Small intestine (tissue), 7 donors: ENCODE data around the gene EHD4. TPM values are rescaled to one million over a fixed set of nuclear protein-coding genes. Genes with fewer than 3 reads are reported as not detected.

Source experiments
- DNase-seq, 2 donors: peaks; one replicate each; pipeline versions ENCODE4 v3.0.0 to v3.0.0-alpha.2; 2013
- FAIRE-seq: peaks from 2 replicates; lab custom pipeline; 2012; peaks lifted over from hg19 to GRCh38; lab: Jason Lieb, UNC
- H3K27ac ChIP-seq, 3 donors: one replicate each; pipeline ENCODE4 v1.5.1; 2013; ENCODE audit warnings: low read length in 2 of 3, mild to moderate bottlenecking in 2 of 3, control low read depth in 1 of 3, inconsistent platforms in 1 of 3, low read depth in 1 of 3, moderate library complexity in 1 of 3
- H3K27me3 ChIP-seq, 3 donors: one replicate each; pipeline ENCODE4 v1.6.1; 2013; ENCODE audit warnings: low read length in 3 of 3, inconsistent platforms in 1 of 3; ENCODE audit not compliant: control insufficient read depth in 3 of 3, insufficient read depth in 3 of 3
- H3K36me3 ChIP-seq, 3 donors: one replicate each; pipeline ENCODE4 v1.6.1; 2013; ENCODE audit warnings: low read length in 3 of 3, inconsistent platforms in 1 of 3, low read depth in 1 of 3, mild to moderate bottlenecking in 1 of 3, moderate library complexity in 1 of 3; ENCODE audit not compliant: control insufficient read depth in 3 of 3, insufficient read depth in 2 of 3
- H3K4me1 ChIP-seq, 3 donors: one replicate each; pipeline ENCODE4 v1.6.1; 2013; ENCODE audit warnings: low read length in 2 of 3, inconsistent platforms in 1 of 3, low read depth in 1 of 3, mild to moderate bottlenecking in 1 of 3, moderate library complexity in 1 of 3; ENCODE audit not compliant: control insufficient read depth in 3 of 3, insufficient read depth in 2 of 3
- H3K4me3 ChIP-seq, 3 donors: one replicate each; pipeline ENCODE4 v1.5.1; 2013; ENCODE audit warnings: low read length in 3 of 3, control low read depth in 1 of 3, inconsistent platforms in 1 of 3, low read depth in 1 of 3, mild to moderate bottlenecking in 1 of 3, moderate library complexity in 1 of 3
- H3K9me3 ChIP-seq, 2 donors: one replicate each; pipeline ENCODE4 v1.6.1; 2013; ENCODE audit warnings: low read depth in 1 of 2, low read length in 1 of 2; ENCODE audit not compliant: control insufficient read depth in 2 of 2, insufficient read depth in 1 of 2
- WGBS, 3 donors: extraction: QIAGEN DNeasy Blood & Tissue Kit; methylation state at CpG; one replicate each; pipeline ENCODE4 v1.1.7; 2013; 5-methylcytosine and 5-hydroxymethylcytosine counted together
- polyA plus RNA-seq, 4 donors: library from polyadenylated mRNA; stranded (reverse) in 3 of 4; unstranded in 1 of 4; fragments of 200-250 nt in 3 of 4; fragments of 120-200 nt in 1 of 4; gene quantifications; one replicate each; pipeline versions ENCODE4 v1.2.1 to v1.2.3, GENCODE V29; 2013
- donor health status: healthy with polysubstance abuse.
- donor health status: control.
- donor health status: control.
- donor health status: Bipolar disorder and iron deficiency.
- donor health status: healthy.

EHD4 gene
- polyA plus RNA-seq, 4 donors: 9.4 to 14.1 (median 11.5) TPM

GRCh38 chr15:41952013-41952563 lies 20.3 kb downstream of the EHD4 start:
- Histone ChIP-seq H3K36me3 (peaks cover 3 to 44% (median 8%) of the 10 kb centered on the region in 3 donors), H3K27ac (no peak overlapping the region), H3K4me1 (peaks cover 0 to 21% (median 0%) of the 10 kb centered on the region in 3 donors), H3K4me3 (no peak overlapping the region), H3K9me3 (no peaks in the 10 kb centered on the region), H3K27me3 (no peaks in the 10 kb centered on the region)
- 89 to 92% (median 91%) methylated on average over 12 of the region's 12 CpGs for WGBS, 3 donors
- FAIRE-seq: no peak
- DNase-seq: no peak

- peaks cover 0 to 17% (median 0%) of the 10 kb centered on the region in 3 donors for H3K4me1 ChIP-seq
- H3K27ac ChIP-seq: no peak overlapping the region
- H3K4me3 ChIP-seq: no peak overlapping the region
- no peaks in the 10 kb centered on the region for H3K27me3 ChIP-seq
- H3K36me3 ChIP-seq: peaks cover 3 to 46% (median 8%) of the 10 kb centered on the region in 3 donors
- FAIRE-seq (no peak), DNase-seq (no peak)
- H3K9me3 ChIP-seq: no peaks in the 10 kb centered on the region
- WGBS, 3 donors: 50 to 65% (median 55%) methylated on average over 2 of the region's 2 CpGs
Measured at GRCh38 chr15:41951571-41951970, 20.8 kb downstream of the EHD4 start.

DNA sequence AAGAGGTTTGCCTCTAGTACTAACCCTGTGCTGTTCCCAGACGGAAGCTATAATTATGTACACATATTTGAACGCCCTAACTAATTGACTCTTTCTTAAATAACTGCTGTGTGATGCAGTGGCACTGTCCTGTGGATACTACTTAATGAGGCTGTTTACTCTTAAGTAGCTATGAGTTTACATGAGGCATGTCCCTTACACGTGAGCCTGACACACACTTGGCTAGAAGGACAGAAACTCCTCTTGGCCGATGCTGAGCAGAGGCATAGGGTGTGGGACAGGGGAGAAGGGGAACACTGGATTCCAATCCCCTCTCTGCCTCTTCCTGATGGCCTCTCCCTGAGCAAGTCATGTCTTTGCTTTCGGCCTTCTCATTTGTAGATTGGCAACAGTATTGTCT lies 21.9 kb downstream of the EHD4 start:
- Histone ChIP-seq H3K9me3 (no peaks in the 10 kb centered on the region), H3K27ac (no peak overlapping the region), H3K4me1 (peaks cover 0 to 8% (median 0%) of the 10 kb centered on the region in 3 donors), H3K36me3 (peaks cover 3 to 51% (median 5%) of the 10 kb centered on the region in 3 donors), H3K4me3 (no peak overlapping the region), H3K27me3 (no peaks in the 10 kb centered on the region)
- FAIRE-seq (no peak), DNase-seq (no peak)
- 70 to 89% (median 76%) methylated on average over 5 of the region's 5 CpGs for WGBS, 3 donors

DNA sequence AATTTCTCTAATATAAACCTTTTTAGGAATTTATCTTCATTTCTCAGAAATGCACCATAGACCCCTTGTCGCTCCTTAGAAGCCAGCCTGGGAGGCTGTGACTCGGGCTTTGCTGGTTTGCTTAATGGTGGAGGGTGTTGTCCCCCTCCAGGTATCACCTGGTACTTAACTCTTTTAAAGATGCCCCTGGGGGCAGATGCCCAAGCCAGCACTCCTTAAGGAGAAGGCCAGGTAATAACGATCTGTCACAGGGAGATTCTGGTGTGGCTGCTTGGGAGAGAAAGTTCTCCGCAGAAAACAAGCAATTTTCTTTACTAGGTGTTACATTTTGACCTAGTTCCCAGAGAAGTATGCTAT lies 22.3 kb downstream of the EHD4 start:
- WGBS, 3 donors: 87 to 91% (median 88%) methylated on average over 4 of the region's 4 CpGs
- Histone ChIP-seq H3K27me3 (no peaks in the 10 kb centered on the region), H3K4me3 (no peak overlapping the region), H3K9me3 (no peaks in the 10 kb centered on the region), H3K36me3 (peaks cover 3 to 52% (median 5%) of the 10 kb centered on the region in 3 donors), H3K4me1 (peaks cover 0 to 8% (median 0%) of the 10 kb centered on the region in 3 donors), H3K27ac (peak overlapping the region in 1 of 3 donors; percentile 19)
- no peak for FAIRE-seq
- DNase-seq: no peak

GRCh38 chr15:41949401-41950126 lies 22.8 kb downstream of the EHD4 start:
- FAIRE-seq: no peak
- H3K27me3 ChIP-seq: no peaks in the 10 kb centered on the region
- H3K27ac ChIP-seq: no peak overlapping the region
- H3K9me3 ChIP-seq: no peaks in the 10 kb centered on the region
- H3K4me3 ChIP-seq: no peak overlapping the region
- H3K36me3 ChIP-seq: peaks cover 3 to 52% (median 5%) of the 10 kb centered on the region in 3 donors
- H3K4me1 ChIP-seq: peaks cover 0 to 8% (median 0%) of the 10 kb centered on the region in 3 donors
- DNase-seq: no peak
- 83 to 85% (median 84%) methylated on average over 5 of the region's 5 CpGs for WGBS, 3 donors

DNA sequence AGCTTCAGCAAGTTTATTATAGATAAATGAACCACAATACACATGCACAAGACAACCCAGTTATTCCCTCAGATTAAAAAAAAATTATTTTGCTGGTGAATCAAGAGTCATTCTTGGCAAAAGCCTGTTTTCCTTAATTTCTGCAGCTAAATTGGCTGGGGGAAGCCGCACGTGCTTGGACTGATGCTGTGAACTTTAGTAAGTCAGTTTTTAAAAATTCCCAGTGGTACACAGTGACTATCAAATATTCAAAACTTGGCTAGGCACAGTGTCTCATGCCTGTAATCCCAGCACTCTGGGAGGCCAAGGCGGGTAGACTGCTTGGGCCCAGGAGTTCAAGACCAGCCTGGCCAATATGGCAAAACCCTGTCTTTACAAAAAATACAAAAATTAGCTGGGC lies 23.9 kb downstream of the EHD4 start:
- Histone ChIP-seq H3K4me3 (no peak overlapping the region), H3K4me1 (peaks cover 0 to 8% (median 0%) of the 10 kb centered on the region in 3 donors), H3K36me3 (peaks cover 3 to 56% (median 5%) of the 10 kb centered on the region in 3 donors), H3K27ac (no peak overlapping the region), H3K9me3 (no peaks in the 10 kb centered on the region), H3K27me3 (no peaks in the 10 kb centered on the region)
- no peak for FAIRE-seq
- 86 to 99% (median 96%) methylated on average over 3 of the region's 3 CpGs for WGBS, 3 donors
- DNase-seq: no peak

- Histone ChIP-seq H3K4me1 (peaks cover 0 to 8% (median 0%) of the 10 kb centered on the region in 3 donors), H3K27me3 (no peaks in the 10 kb centered on the region), H3K9me3 (no peaks in the 10 kb centered on the region), H3K27ac (no peak overlapping the region), H3K4me3 (no peak overlapping the region), H3K36me3 (peaks cover 0 to 56% (median 2%) of the 10 kb centered on the region in 3 donors)
- DNase-seq (no peak), FAIRE-seq (no peak)
- whole genome bisulfite sequencing, 3 donors: 65 to 88% (median 85%) methylated on average over 2 of the region's 2 CpGs
Measured at GRCh38 chr15:41946970-41947369, 25.4 kb downstream of the EHD4 start.

- no peaks in the 10 kb centered on the region for H3K27me3 ChIP-seq
- no peaks in the 10 kb centered on the region for H3K9me3 ChIP-seq
- H3K36me3 ChIP-seq: peaks cover 0 to 56% (median 0%) of the 10 kb centered on the region in 3 donors
- no peak overlapping the region for H3K27ac ChIP-seq
- no peak overlapping the region for H3K4me3 ChIP-seq
- FAIRE-seq (no peak), DNase-seq (no peak)
- WGBS, 3 donors: 87 to 93% (median 92%) methylated on average over 11 of the region's 11 CpGs
- peaks cover 0 to 8% (median under 1%) of the 10 kb centered on the region in 3 donors for H3K4me1 ChIP-seq
Measured at GRCh38 chr15:41945731-41946130, 26.6 kb downstream of the EHD4 start.
